HCT116 (cell line): Measurements from ENCODE around the gene ELMOD3. TPM values are rescaled to one million over a fixed set of nuclear protein-coding genes. Genes with fewer than 3 reads are reported as not detected.

ENCODE experiments used
- ATAC-seq: fragments of 200-7000 bp; cut with Tn5 transposase; 2 replicates; pipeline ENCODE4 v1.9.1; 2020; ENCODE audit warnings: mild to moderate bottlenecking, moderate library complexity
- BruUV-seq: library from RNA; stranded (reverse); fragments of 400-500 nt; replicated peaks from 2 replicates; lab custom pipeline; 2021; lab: Mats Ljungman, UMichigan
- CTCF ChIA-PET: fragments of 300-600 bp; sonication (Branson Sonifier 250); formaldehyde crosslinking; loops from one replicate; lab custom pipeline; 2021; ENCODE audit warnings: antibody characterized with exemption; lab: Charles Lee
- POLR2A ChIA-PET: fragments of 300-600, 350-600 bp; sonication (Branson Sonifier 250); formaldehyde crosslinking; loops from one replicate; lab custom pipeline; 2021; ENCODE audit warnings: antibody characterized with exemption; lab: Charles Lee
- RAD21 ChIA-PET, 2 experiments: fragments of 300-600 bp; sonication (Branson Sonifier 250); formaldehyde crosslinking; loops; one replicate each; lab custom pipeline; 2023; ENCODE audit warnings: low total read pairs in 2 of 2; ENCODE audit not compliant: uncharacterized antibody in 2 of 2, unreplicated experiment in 2 of 2, low non-redundant PET in 1 of 2; lab: Charles Lee
- DNase-seq: peaks from one replicate; pipeline ENCODE4 v3.0.0-alpha.2; 2010; ENCODE audit warnings: low read depth, low spot score
- H2AFZ ChIP-seq: fragments of 200-600 bp; shearing (Covaris generic), sonication (generic); 2 replicates; pipeline ENCODE4 v1.6.1; 2017; ENCODE audit warnings: low read depth, mixed run types, mixed read lengths, antibody characterized with exemption, low read length; ENCODE audit not compliant: poor library complexity, severe bottlenecking
- H3K27ac ChIP-seq: 2 replicates; pipeline ENCODE4 v1.5.1; 2012; ENCODE audit warnings: low read depth, low read length
- H3K27me3 ChIP-seq: fragments of 200-600 bp; sonication (generic); 2 replicates; pipeline ENCODE4 v1.6.1; 2016; ENCODE audit warnings: mixed run types, low read length, mixed read lengths; ENCODE audit not compliant: insufficient read depth
- H3K36me3 ChIP-seq, 2 experiments: fragments of 200-500 bp in 1 of 2; fragments of 200-600 bp in 1 of 2; sonication (Bioruptor generic) in 1 of 2; sonication (generic) in 1 of 2; 2 replicates each; pipeline versions ENCODE4 v1.5.1 to v1.6.1; 2014 to 2016; ENCODE audit warnings: low read length in 2 of 2, inconsistent platforms in 1 of 2, mixed read lengths in 1 of 2, mixed run types in 1 of 2; ENCODE audit not compliant: insufficient read depth in 2 of 2, control insufficient read depth in 1 of 2
- H3K4me1 ChIP-seq, 2 experiments: fragments of 200-600 bp in 1 of 2; sonication (generic) in 1 of 2; 2 replicates each; pipeline versions ENCODE4 v1.5.1 to v1.6.1; 2012 to 2017; ENCODE audit warnings: low read length in 2 of 2, inconsistent platforms in 1 of 2, mild to moderate bottlenecking in 1 of 2, mixed read lengths in 1 of 2, mixed run types in 1 of 2, moderate library complexity in 1 of 2; ENCODE audit not compliant: insufficient read depth in 2 of 2, control insufficient read depth in 1 of 2
- H3K4me2 ChIP-seq: fragments of 200-600 bp; sonication (generic); 2 replicates; pipeline ENCODE4 v1.6.1; 2017; ENCODE audit warnings: mixed run types, low read length, mixed read lengths
- H3K4me3 ChIP-seq, 2 experiments: fragments of 200-600 bp in 1 of 2; sonication (generic) in 1 of 2; replicated peaks in 1 of 2; 2 replicates each; pipeline ENCODE4 v1.5.1; 2011 to 2016; ENCODE audit warnings: low read length in 2 of 2, control low read depth in 1 of 2, low read depth in 1 of 2, mild to moderate bottlenecking in 1 of 2, mixed read lengths in 1 of 2, mixed run types in 1 of 2
- H3K79me2 ChIP-seq: fragments of 200-600 bp; sonication (generic); 2 replicates; pipeline ENCODE4 v1.6.1; 2017; ENCODE audit warnings: mild to moderate bottlenecking, mixed run types, low read length, moderate library complexity, mixed read lengths; ENCODE audit not compliant: insufficient read depth
- H3K9ac ChIP-seq: fragments of 200-600 bp; sonication (generic); 2 replicates; pipeline ENCODE4 v1.6.1; 2016; ENCODE audit warnings: low read length, mixed read lengths
- H3K9me2 ChIP-seq: fragments of 200-600 bp; sonication (generic), shearing (Covaris generic); 2 replicates; pipeline ENCODE4 v1.6.1; 2017; ENCODE audit warnings: mixed run types, mild to moderate bottlenecking, moderate library complexity; ENCODE audit not compliant: insufficient read depth
- H3K9me3 ChIP-seq, 2 experiments: fragments of 200-500 bp in 1 of 2; fragments of 200-600 bp in 1 of 2; sonication (Bioruptor generic) in 1 of 2; sonication (generic) in 1 of 2; 2 replicates each; pipeline ENCODE4 v1.6.1; 2014 to 2017; ENCODE audit warnings: low read length in 2 of 2, mixed read lengths in 2 of 2, inconsistent platforms in 1 of 2, low read depth in 1 of 2, mild to moderate bottlenecking in 1 of 2, mixed run types in 1 of 2, moderate library complexity in 1 of 2; ENCODE audit not compliant: control insufficient read depth in 1 of 2, insufficient read depth in 1 of 2
- H4K20me1 ChIP-seq: fragments of 200-600 bp; sonication (generic), shearing (Covaris generic); 2 replicates; pipeline ENCODE4 v1.6.1; 2017; ENCODE audit warnings: mixed run types, mild to moderate bottlenecking, moderate library complexity; ENCODE audit not compliant: insufficient read depth
- ATF3 ChIP-seq: IDR thresholded peaks from 2 replicates; pipeline ENCODE4 v1.6.1; 2012
- CEBPB ChIP-seq: IDR thresholded peaks from 2 replicates; pipeline ENCODE4 v1.6.1; 2012; ENCODE audit warnings: low read depth
- CTCF ChIP-seq, 3 experiments: fragments of 200-600 bp in 1 of 3; sonication (generic) in 1 of 3; IDR thresholded peaks in 2 of 3; conservative IDR thresholded peaks in 1 of 3; 2 replicates each; pipeline ENCODE4 v1.5.1; 2012 to 2017; ENCODE audit warnings: low read depth in 2 of 3, low read length in 2 of 3, antibody characterized with exemption in 1 of 3, borderline replicate concordance in 1 of 3, control low read depth in 1 of 3, mild to moderate bottlenecking in 1 of 3, mixed read lengths in 1 of 3, mixed run types in 1 of 3, moderate library complexity in 1 of 3; ENCODE audit not compliant: insufficient read depth in 1 of 3
- EGR1 ChIP-seq: IDR thresholded peaks from 2 replicates; pipeline ENCODE4 v1.6.1; 2012; ENCODE audit warnings: low read depth
- ELF1 ChIP-seq: IDR thresholded peaks from 2 replicates; pipeline ENCODE4 v1.6.1; 2012; ENCODE audit warnings: low read depth, borderline replicate concordance
- EZH2 ChIP-seq: fragments of 200-600 bp; sonication (generic); IDR thresholded peaks from 2 replicates; pipeline ENCODE4 v1.6.1; 2017; ENCODE audit warnings: antibody characterized with exemption, mixed run types
- FOSL1 ChIP-seq: IDR thresholded peaks from 2 replicates; pipeline ENCODE4 v1.6.1; 2012; ENCODE audit warnings: low read depth
- JUND ChIP-seq: IDR thresholded peaks from 2 replicates; pipeline ENCODE4 v1.6.1; 2012
- MAX ChIP-seq: IDR thresholded peaks from 2 replicates; pipeline ENCODE4 v1.6.1; 2012
- POLR2A ChIP-seq: IDR thresholded peaks from 2 replicates; pipeline ENCODE4 v1.7.0; 2011; ENCODE audit warnings: borderline replicate concordance; ENCODE audit not compliant: insufficient read depth, insufficient read length; ENCODE audit errors: extremely low read depth
- POLR2AphosphoS5 ChIP-seq: IDR thresholded peaks from 2 replicates; pipeline ENCODE4 v1.6.1; 2011; ENCODE audit warnings: mild to moderate bottlenecking, low read depth, low read length, moderate library complexity
- RAD21 ChIP-seq: IDR thresholded peaks from 2 replicates; pipeline ENCODE4 v1.6.1; 2012; ENCODE audit warnings: low read depth, mild to moderate bottlenecking
- REST ChIP-seq: IDR thresholded peaks from 2 replicates; pipeline ENCODE4 v1.6.1; 2012; ENCODE audit warnings: low read depth
- SP1 ChIP-seq: IDR thresholded peaks from 2 replicates; pipeline ENCODE4 v1.6.1; 2012; ENCODE audit warnings: low read depth
- SRF ChIP-seq: IDR thresholded peaks from 2 replicates; pipeline ENCODE4 v1.6.1; 2012; ENCODE audit warnings: low read depth
- TCF7L2 ChIP-seq: IDR thresholded peaks from 2 replicates; pipeline ENCODE4 v1.7.0; 2011; ENCODE audit warnings: borderline replicate concordance, inconsistent platforms; ENCODE audit not compliant: insufficient read depth, insufficient read length; ENCODE audit errors: extremely low read depth
- YY1 ChIP-seq: IDR thresholded peaks from 2 replicates; pipeline ENCODE4 v1.6.1; 2011; ENCODE audit warnings: low read length, low read depth, moderate library complexity, mild to moderate bottlenecking; ENCODE audit not compliant: insufficient replicate concordance; ENCODE audit errors: extremely low read depth
- ZFX ChIP-seq: fragments of 450-650 bp; IDR thresholded peaks from 2 replicates; pipeline ENCODE4 v1.6.1; 2017
- ZNF274 ChIP-seq: fragments of 200-500 bp; sonication (Bioruptor generic); IDR thresholded peaks from 2 replicates; pipeline ENCODE4 v1.6.1; 2014; ENCODE audit warnings: mild to moderate bottlenecking, low read depth, low read length, inconsistent platforms
- intact Hi-C: fragments of 100-400 bp; cut with micrococcal nuclease; formaldehyde crosslinking; loops from 2 replicates; pipeline ENCODE4 v1.10.0; 2022
- total RNA-seq: library from RNA; stranded (reverse); gene quantifications from one replicate; pipeline ENCODE4 v1.2.1, GENCODE V29; 2021; ENCODE audit not compliant: unreplicated experiment
- TF ChIP-seq, protein P1 (sequence below): IDR thresholded peaks from 2 replicates; pipeline ENCODE4 v1.6.1; 2011; ENCODE audit warnings: mild to moderate bottlenecking, low read length, moderate library complexity; ENCODE audit not compliant: insufficient replicate concordance; ENCODE audit errors: extremely low read depth

ELMOD3 gene
- total RNA-seq, 1 experiment from 2014 or later: 9.2 TPM

- POLR2A ChIA-PET: interaction anchor here (0.7 kb wide), 2 partner anchors 8 to 15 kb away, joined by 3 read pairs; partner anchors contain the start of gene TGOLN2
- Histone ChIP-seq H3K27ac (no peak overlapping the region), H2AFZ (no peak overlapping the region)
- TF ChIP-seq EGR1 (no peak), SRF (no peak), CEBPB (no peak), MAX (no peak), ATF3 (no peak), ELF1 (no peak), FOSL1 (no peak), POLR2AphosphoS5 (no peak), EZH2 (no peak), CTCF (IDR thresholded peaks at IDR 0.05 in 2 of 3, conservative IDR thresholded peaks at IDR 0.05 in 1 of 3; ENCODE audit: borderline replicate concordance in 1 of 3, insufficient read depth in 1 of 3, low read depth in 2 of 3, low read length in 2 of 3) (no peak), JUND (no peak), ZFX (no peak), TCF7L2 (no peak), RAD21 (no peak), ZNF274 (no peak), POLR2A (no peak), YY1 (no peak), SP1 (no peak), REST (no peak)
- TF ChIP-seq, protein P1, sequence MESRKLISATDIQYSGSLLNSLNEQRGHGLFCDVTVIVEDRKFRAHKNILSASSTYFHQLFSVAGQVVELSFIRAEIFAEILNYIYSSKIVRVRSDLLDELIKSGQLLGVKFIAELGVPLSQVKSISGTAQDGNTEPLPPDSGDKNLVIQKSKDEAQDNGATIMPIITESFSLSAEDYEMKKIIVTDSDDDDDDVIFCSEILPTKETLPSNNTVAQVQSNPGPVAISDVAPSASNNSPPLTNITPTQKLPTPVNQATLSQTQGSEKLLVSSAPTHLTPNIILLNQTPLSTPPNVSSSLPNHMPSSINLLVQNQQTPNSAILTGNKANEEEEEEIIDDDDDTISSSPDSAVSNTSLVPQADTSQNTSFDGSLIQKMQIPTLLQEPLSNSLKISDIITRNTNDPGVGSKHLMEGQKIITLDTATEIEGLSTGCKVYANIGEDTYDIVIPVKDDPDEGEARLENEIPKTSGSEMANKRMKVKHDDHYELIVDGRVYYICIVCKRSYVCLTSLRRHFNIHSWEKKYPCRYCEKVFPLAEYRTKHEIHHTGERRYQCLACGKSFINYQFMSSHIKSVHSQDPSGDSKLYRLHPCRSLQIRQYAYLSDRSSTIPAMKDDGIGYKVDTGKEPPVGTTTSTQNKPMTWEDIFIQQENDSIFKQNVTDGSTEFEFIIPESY: no peak
- TF ChIP-seq, all 23 proteins: peak for 0
- peaks cover 4 to 6% of the 10 kb centered on the region in 2 experiments; a peak in 3 of 4 replicates for H3K36me3 ChIP-seq
- H3K4me1 ChIP-seq: no peaks in the 10 kb centered on the region
- intact Hi-C loops: no loop called here
- ATAC-seq (no peak), DNase-seq (no peak)
- H4K20me1 ChIP-seq: no peaks in the 10 kb centered on the region
- H3K27me3 ChIP-seq: no peaks in the 10 kb centered on the region
- no peaks in the 10 kb centered on the region for H3K79me2 ChIP-seq
- RAD21 ChIA-PET: no interaction called here
- BruUV-seq: no TSS peak
- H3K9me3 ChIP-seq: no peaks in the 10 kb centered on the region
- CTCF ChIA-PET: interaction anchor here (0.9 kb wide), 1 partner anchor 12 kb away, joined by 3 read pairs; no protein-coding TSS in a partner anchor
- no peak overlapping the region for H3K4me2 ChIP-seq
- H3K9me2 ChIP-seq: no peaks in the 10 kb centered on the region
- no peak overlapping the region for H3K9ac ChIP-seq
- no peak overlapping the region for H3K4me3 ChIP-seq
Observed at GRCh38 chr2:85312404-85312803, 42.2 kb upstream of the ELMOD3 start.
